Ovary (tissue), 3 donors: ENCODE results near the gene CADM2.
"Not testable (repeated sequence)": the region's sequence is repeated elsewhere in the genome, so short reads cannot be mapped to it uniquely, and the experiment has no call there.

ENCODE experiments used
- CTCF ChIP-seq, 3 donors: fragments of 450-650 bp in 2 of 3; fragments of 200-600 bp in 1 of 3; IDR thresholded peaks; one replicate each; pipeline versions ENCODE4 v1.5.1 to v1.8.0; 2016 to 2022; ENCODE audit warnings: antibody characterized with exemption in 3 of 3, mild to moderate bottlenecking in 1 of 3
- EP300 ChIP-seq: sonication (generic); formaldehyde crosslinking; IDR thresholded peaks from one replicate; pipeline ENCODE4 v1.6.1; 2017; ENCODE audit warnings: antibody characterized with exemption
- POLR2A ChIP-seq: fragments of 450-650 bp; IDR thresholded peaks from one replicate; pipeline ENCODE4 v1.6.1; 2017; ENCODE audit warnings: antibody characterized with exemption, mild to moderate bottlenecking, moderate library complexity
- donor health status: DM: no; HTN: no; CAD: no.

- not testable (repeated sequence) for TF ChIP-seq CTCF (IDR thresholded peaks at IDR 0.05); POLR2A; EP300
Observed at GRCh38 chr3:85507052-85507451, 548.3 kb downstream of the CADM2 start.
